Panc1 (cell line): Measurements from ENCODE around the gene SH3BP5L. TPM values are rescaled to one million over a fixed set of nuclear protein-coding genes. Genes with fewer than 3 reads are reported as not detected.
A peak's percentile ranks its signal among the peaks of the same experiment; 100 is the strongest.

Source experiments
- ATAC-seq: fragments of 200-7000 bp; cut with Tn5 transposase; 2 replicates; pipeline ENCODE4 v1.9.1; 2020; ENCODE audit warnings: mild to moderate bottlenecking, moderate library complexity
- BruUV-seq: library from RNA; stranded (reverse); fragments of 400-500 nt; replicated peaks from 2 replicates; lab custom pipeline; 2021; lab: Mats Ljungman, UMichigan
- CTCF ChIA-PET: fragments of 300-600 bp; sonication (Branson Sonifier 250); formaldehyde crosslinking; loops from one replicate; lab custom pipeline; 2022; ENCODE audit warnings: antibody characterized with exemption; lab: Charles Lee
- POLR2A ChIA-PET: fragments of 300-600 bp; sonication (Branson Sonifier 250); formaldehyde crosslinking; loops from one replicate; lab custom pipeline; 2022; ENCODE audit warnings: antibody characterized with exemption; lab: Charles Lee
- DNase-seq: peaks from one replicate; pipeline ENCODE4 v3.0.0-alpha.2; 2010; ENCODE audit warnings: low read depth, low spot score
- H3K27ac ChIP-seq: 2 replicates; pipeline ENCODE4 v1.5.1; 2011; ENCODE audit warnings: mild to moderate bottlenecking, low read length, inconsistent platforms
- H3K27me3 ChIP-seq: fragments of 200-500 bp; sonication (Bioruptor generic); 2 replicates; pipeline ENCODE4 v1.6.0; 2014; ENCODE audit warnings: low read length, inconsistent platforms; ENCODE audit not compliant: control insufficient read depth, insufficient read depth
- H3K36me3 ChIP-seq: fragments of 200-500 bp; sonication (Bioruptor generic); 2 replicates; pipeline ENCODE4 v1.5.1; 2014; ENCODE audit warnings: inconsistent platforms, mild to moderate bottlenecking, low read length, moderate library complexity; ENCODE audit not compliant: control insufficient read depth, insufficient read depth
- H3K4me1 ChIP-seq: 2 replicates; pipeline ENCODE4 v1.5.1; 2011; ENCODE audit warnings: inconsistent platforms, mild to moderate bottlenecking, low read length, moderate library complexity; ENCODE audit not compliant: control insufficient read depth, insufficient read depth
- H3K4me3 ChIP-seq, 2 experiments: 2 replicates each; pipeline ENCODE4 v1.5.1; 2011 to 2012; ENCODE audit warnings: low read depth in 2 of 2, low read length in 2 of 2, mild to moderate bottlenecking in 2 of 2, inconsistent platforms in 1 of 2, moderate library complexity in 1 of 2
- H3K9me3 ChIP-seq: fragments of 200-500 bp; sonication (Bioruptor generic); 2 replicates; pipeline ENCODE4 v1.5.1; 2014; ENCODE audit warnings: low read depth, mild to moderate bottlenecking, inconsistent platforms, low read length, moderate library complexity; ENCODE audit not compliant: control insufficient read depth, insufficient read depth
- POLR2AphosphoS5 ChIP-seq: IDR thresholded peaks from 2 replicates; pipeline ENCODE4 v1.6.1; 2012; ENCODE audit warnings: mild to moderate bottlenecking, low read depth, low read length, moderate library complexity
- SIN3A ChIP-seq: IDR thresholded peaks from 2 replicates; pipeline ENCODE4 v1.6.1; 2012; ENCODE audit warnings: low read depth, mild to moderate bottlenecking, low read length, moderate library complexity, borderline replicate concordance; ENCODE audit not compliant: insufficient read depth
- TCF7L2 ChIP-seq: IDR thresholded peaks from 2 replicates; pipeline ENCODE4 v1.6.1; 2011; ENCODE audit warnings: mild to moderate bottlenecking, low read depth, low read length, inconsistent platforms
- in situ Hi-C: cut with HindIII; loops from 2 replicates; pipeline ENCODE4 v1.10.0; 2016; ENCODE audit warnings: low sequenced_read_pairs, low pct_unique_long_range_greater_than_20kb
- intact Hi-C: fragments of 100-400 bp; cut with micrococcal nuclease; formaldehyde crosslinking; loops from one replicate; pipeline ENCODE4 v1.10.0; 2022; ENCODE audit not compliant: unreplicated experiment
- total RNA-seq: library from RNA; stranded (reverse); gene quantifications from one replicate; pipeline ENCODE4 v1.2.1, GENCODE V29; 2021; ENCODE audit not compliant: unreplicated experiment
- TF ChIP-seq, protein P1 (sequence below): fragments of 450-650 bp; IDR thresholded peaks from 2 replicates; pipeline ENCODE4 v1.5.1; 2017; ENCODE audit warnings: mild to moderate bottlenecking
- TF ChIP-seq, protein P2 (sequence below), 2 experiments: IDR thresholded peaks; 2 replicates each; pipeline ENCODE4 v1.6.1; 2011 to 2012; ENCODE audit warnings: low read depth in 2 of 2, control low read depth in 1 of 2, low read length in 1 of 2, mild to moderate bottlenecking in 1 of 2, moderate library complexity in 1 of 2; ENCODE audit not compliant: insufficient read depth in 1 of 2

SH3BP5L gene
- total RNA-seq, 1 experiment from 2014 or later: 23.9 TPM

DNA sequence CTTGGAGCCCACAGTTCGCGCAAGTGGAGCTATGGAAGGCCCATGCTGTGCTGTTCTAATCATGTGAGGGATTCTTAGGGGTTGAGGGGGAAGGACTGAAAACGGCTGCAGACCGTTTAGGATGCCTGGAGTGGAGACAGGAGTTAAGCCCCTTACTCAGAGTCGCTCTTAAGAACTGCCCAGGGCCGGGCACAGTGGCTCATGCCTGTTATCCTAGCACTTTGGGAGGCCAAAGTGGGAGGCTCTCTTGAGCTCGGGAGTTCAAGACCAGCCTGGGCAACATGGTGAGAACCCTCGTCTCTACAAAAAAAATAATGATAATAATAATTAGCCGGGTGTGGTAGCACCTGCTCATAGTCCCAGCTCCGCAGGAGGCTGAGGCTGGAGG is 13.4 kb upstream of the SH3BP5L start:
- TF ChIP-seq, protein P1, sequence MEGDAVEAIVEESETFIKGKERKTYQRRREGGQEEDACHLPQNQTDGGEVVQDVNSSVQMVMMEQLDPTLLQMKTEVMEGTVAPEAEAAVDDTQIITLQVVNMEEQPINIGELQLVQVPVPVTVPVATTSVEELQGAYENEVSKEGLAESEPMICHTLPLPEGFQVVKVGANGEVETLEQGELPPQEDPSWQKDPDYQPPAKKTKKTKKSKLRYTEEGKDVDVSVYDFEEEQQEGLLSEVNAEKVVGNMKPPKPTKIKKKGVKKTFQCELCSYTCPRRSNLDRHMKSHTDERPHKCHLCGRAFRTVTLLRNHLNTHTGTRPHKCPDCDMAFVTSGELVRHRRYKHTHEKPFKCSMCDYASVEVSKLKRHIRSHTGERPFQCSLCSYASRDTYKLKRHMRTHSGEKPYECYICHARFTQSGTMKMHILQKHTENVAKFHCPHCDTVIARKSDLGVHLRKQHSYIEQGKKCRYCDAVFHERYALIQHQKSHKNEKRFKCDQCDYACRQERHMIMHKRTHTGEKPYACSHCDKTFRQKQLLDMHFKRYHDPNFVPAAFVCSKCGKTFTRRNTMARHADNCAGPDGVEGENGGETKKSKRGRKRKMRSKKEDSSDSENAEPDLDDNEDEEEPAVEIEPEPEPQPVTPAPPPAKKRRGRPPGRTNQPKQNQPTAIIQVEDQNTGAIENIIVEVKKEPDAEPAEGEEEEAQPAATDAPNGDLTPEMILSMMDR: no peak
- TF ChIP-seq TCF7L2 (no peak), POLR2AphosphoS5 (no peak), SIN3A (no peak)
- TF ChIP-seq, protein P2, sequence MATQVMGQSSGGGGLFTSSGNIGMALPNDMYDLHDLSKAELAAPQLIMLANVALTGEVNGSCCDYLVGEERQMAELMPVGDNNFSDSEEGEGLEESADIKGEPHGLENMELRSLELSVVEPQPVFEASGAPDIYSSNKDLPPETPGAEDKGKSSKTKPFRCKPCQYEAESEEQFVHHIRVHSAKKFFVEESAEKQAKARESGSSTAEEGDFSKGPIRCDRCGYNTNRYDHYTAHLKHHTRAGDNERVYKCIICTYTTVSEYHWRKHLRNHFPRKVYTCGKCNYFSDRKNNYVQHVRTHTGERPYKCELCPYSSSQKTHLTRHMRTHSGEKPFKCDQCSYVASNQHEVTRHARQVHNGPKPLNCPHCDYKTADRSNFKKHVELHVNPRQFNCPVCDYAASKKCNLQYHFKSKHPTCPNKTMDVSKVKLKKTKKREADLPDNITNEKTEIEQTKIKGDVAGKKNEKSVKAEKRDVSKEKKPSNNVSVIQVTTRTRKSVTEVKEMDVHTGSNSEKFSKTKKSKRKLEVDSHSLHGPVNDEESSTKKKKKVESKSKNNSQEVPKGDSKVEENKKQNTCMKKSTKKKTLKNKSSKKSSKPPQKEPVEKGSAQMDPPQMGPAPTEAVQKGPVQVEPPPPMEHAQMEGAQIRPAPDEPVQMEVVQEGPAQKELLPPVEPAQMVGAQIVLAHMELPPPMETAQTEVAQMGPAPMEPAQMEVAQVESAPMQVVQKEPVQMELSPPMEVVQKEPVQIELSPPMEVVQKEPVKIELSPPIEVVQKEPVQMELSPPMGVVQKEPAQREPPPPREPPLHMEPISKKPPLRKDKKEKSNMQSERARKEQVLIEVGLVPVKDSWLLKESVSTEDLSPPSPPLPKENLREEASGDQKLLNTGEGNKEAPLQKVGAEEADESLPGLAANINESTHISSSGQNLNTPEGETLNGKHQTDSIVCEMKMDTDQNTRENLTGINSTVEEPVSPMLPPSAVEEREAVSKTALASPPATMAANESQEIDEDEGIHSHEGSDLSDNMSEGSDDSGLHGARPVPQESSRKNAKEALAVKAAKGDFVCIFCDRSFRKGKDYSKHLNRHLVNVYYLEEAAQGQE (IDR thresholded peaks at IDR 0.05; ENCODE audit: insufficient read depth in 1 of 2, low read depth in 2 of 2, low read length in 1 of 2): no peak
- Histone ChIP-seq H3K9me3 (no peaks in the 10 kb centered on the region), H3K27ac (peak overlapping the region; percentile 91), H3K4me3 (peak overlapping the region; percentile 80 to 95), H3K4me1 (peaks cover 4% of the 10 kb centered on the region; the same call in 1 of the 2 replicates), H3K27me3 (peaks cover 2% of the 10 kb centered on the region; the same call in 1 of the 2 replicates), H3K36me3 (no peaks in the 10 kb centered on the region; the same call in 1 of the 2 replicates)
- no peak for ATAC-seq
- ChIA-PET POLR2A (interaction anchor here (0.6 kb wide), 1 partner anchor 14 kb away, joined by 11 read pairs; the partner anchor contains the start of gene SH3BP5L), CTCF (no interaction called here)
- in situ Hi-C loops: no loop called here
- intact Hi-C loops: no loop called here
- no TSS peak for BruUV-seq
- DNase-seq: no peak

DNA sequence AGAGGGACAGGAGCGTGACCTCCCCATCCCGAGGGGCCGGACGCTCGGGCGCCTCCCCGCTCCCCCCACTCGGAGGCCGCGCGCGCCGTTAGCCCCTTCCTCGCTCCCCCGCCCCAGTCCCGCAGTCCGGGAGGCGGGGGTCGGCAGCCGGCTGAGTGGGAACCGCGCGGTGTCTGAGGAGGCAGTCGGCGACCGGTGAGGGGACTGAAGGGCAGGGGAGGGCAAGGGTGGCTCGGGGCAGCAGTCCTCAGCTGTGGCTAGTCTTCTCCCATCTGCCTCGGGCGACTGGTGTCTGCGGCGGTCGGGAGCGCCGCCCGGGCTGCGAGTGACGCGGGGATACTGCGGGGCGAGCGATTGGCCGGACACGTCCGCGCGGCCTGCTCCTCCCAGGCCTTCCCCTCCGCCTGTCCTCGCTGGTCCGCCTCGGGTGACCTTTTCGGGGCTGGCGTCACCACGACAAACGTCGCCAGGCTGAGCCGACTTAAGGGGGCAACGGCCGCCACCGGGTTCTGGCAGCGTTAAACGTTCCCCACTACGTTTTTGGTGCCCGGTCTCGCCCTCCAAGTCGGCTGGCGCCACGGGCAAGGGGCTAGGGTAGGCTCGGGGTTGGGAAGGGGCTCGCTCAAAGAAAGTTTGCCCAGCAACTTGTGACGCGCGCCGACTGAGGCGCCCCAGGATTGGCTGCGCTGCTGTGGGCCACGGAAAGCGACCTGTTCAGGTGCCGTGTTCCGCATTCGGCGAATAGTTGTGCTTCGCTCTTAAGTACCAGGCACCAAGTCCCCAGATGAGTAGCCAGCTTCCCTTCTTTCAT is 12.8 kb upstream of the SH3BP5L start:
- CTCF ChIA-PET: interaction anchor here (0.9 kb wide), 1 partner anchor 12 kb away, joined by 3 read pairs; the partner anchor contains the start of gene SH3BP5L
- DNase-seq (no peak), ATAC-seq (peak; percentile 88)
- peaks cover 4% of the 10 kb centered on the region; the same call in 1 of the 2 replicates for H3K4me1 ChIP-seq
- intact Hi-C loops (no loop called here), in situ Hi-C loops (no loop called here)
- H3K9me3 ChIP-seq: no peaks in the 10 kb centered on the region
- TF ChIP-seq TCF7L2 (no peak), SIN3A (peak; percentile 18; the same call in 1 of the 2 replicates), POLR2AphosphoS5 (no peak; the same call in 1 of the 2 replicates)
- TF ChIP-seq, protein P2 (IDR thresholded peaks at IDR 0.05; ENCODE audit: insufficient read depth in 1 of 2, low read depth in 2 of 2, low read length in 1 of 2): 0 out of 4 replicates have a peak, but pooled peaks of 1 of the 2 experiments have one; percentile 29
- TF ChIP-seq, protein P1: no peak
- POLR2A ChIA-PET: interaction anchor here (1.0 kb wide), 1 partner anchor 11 kb away, joined by 4 read pairs; no protein-coding TSS in a partner anchor
- peak overlapping the region; percentile 80 to 95 for H3K4me3 ChIP-seq
- H3K27ac ChIP-seq: peak overlapping the region; percentile 91
- no peaks in the 10 kb centered on the region; the same call in 1 of the 2 replicates for H3K36me3 ChIP-seq
- peaks cover 2% of the 10 kb centered on the region; the same call in 1 of the 2 replicates for H3K27me3 ChIP-seq
- no TSS peak for BruUV-seq
